Endothelial cell of umbilical vein (primary cell): ENCODE measurements around the gene SPHK2. TPM values are rescaled to one million over a fixed set of nuclear protein-coding genes. Genes with fewer than 3 reads are reported as not detected.

ENCODE experiments used
- BruUV-seq: library from RNA; stranded (reverse); fragments of 400-500 nt; replicated peaks from 2 replicates; lab custom pipeline; 2021; lab: Mats Ljungman, UMichigan
- CTCF ChIA-PET: fragments of 300-600, 350-600 bp; sonication (Branson Sonifier 250); formaldehyde crosslinking; loops from one replicate; lab custom pipeline; 2021; ENCODE audit warnings: antibody characterized with exemption, inconsistent platforms; lab: Charles Lee
- POLR2A ChIA-PET: fragments of 300-600, 350-600 bp; sonication (Branson Sonifier 250); formaldehyde crosslinking; loops from one replicate; lab custom pipeline; 2021; ENCODE audit warnings: antibody characterized with exemption, inconsistent platforms; lab: Charles Lee
- DNase-seq: peaks from one replicate; pipeline ENCODE4 v3.0.0-alpha.2; 2011; ENCODE audit warnings: low read depth, low spot score
- FAIRE-seq: peaks from 2 replicates; lab custom pipeline; 2011; peaks lifted over from hg19 to GRCh38; lab: Jason Lieb, UNC
- H2AFZ ChIP-seq: 2 replicates; pipeline ENCODE4 v1.6.0; 2012; ENCODE audit warnings: low read depth, low read length, control low read depth, inconsistent platforms
- H3K27ac ChIP-seq: 2 replicates; pipeline ENCODE4 v1.5.1; 2011; ENCODE audit warnings: low read depth, mild to moderate bottlenecking, control low read depth, low read length, moderate library complexity; ENCODE audit not compliant: insufficient read depth
- H3K27me3 ChIP-seq, 2 experiments: 2 replicates each; pipeline versions ENCODE4 v1.6.0 to v1.6.1; 2011; ENCODE audit warnings: low read length in 2 of 2, mixed read lengths in 1 of 2; ENCODE audit not compliant: control insufficient read depth in 2 of 2, insufficient read depth in 2 of 2
- H3K36me3 ChIP-seq, 2 experiments: 2 replicates in 1 of 2; 3 replicates in 1 of 2; pipeline ENCODE4 v1.5.1; 2011; ENCODE audit warnings: low read length in 2 of 2, mild to moderate bottlenecking in 1 of 2, moderate library complexity in 1 of 2; ENCODE audit not compliant: control insufficient read depth in 2 of 2, insufficient read depth in 2 of 2; ENCODE audit errors: extremely low read depth in 1 of 2
- H3K4me1 ChIP-seq: 3 replicates; pipeline ENCODE4 v1.5.1; 2011; ENCODE audit warnings: mild to moderate bottlenecking, low read length; ENCODE audit not compliant: control insufficient read depth, insufficient read depth; ENCODE audit errors: extremely low read depth
- H3K4me2 ChIP-seq: 2 replicates; pipeline ENCODE4 v1.6.1; 2011; ENCODE audit warnings: low read length, control low read depth, mixed read lengths; ENCODE audit not compliant: insufficient read depth
- H3K4me3 ChIP-seq, 3 experiments: fragments of 200-600 bp in 1 of 3; sonication (generic), shearing (Covaris generic) in 1 of 3; replicated peaks in 1 of 3; 2 replicates each; pipeline ENCODE4 v1.5.1; 2011 to 2016; ENCODE audit warnings: control low read depth in 3 of 3, low read length in 3 of 3, mild to moderate bottlenecking in 2 of 3, inconsistent platforms in 1 of 3, low read depth in 1 of 3, moderate library complexity in 1 of 3; ENCODE audit not compliant: insufficient read depth in 1 of 3
- H3K79me2 ChIP-seq: 2 replicates; pipeline ENCODE4 v1.6.0; 2012; ENCODE audit warnings: low read length, inconsistent platforms; ENCODE audit not compliant: control insufficient read depth, insufficient read depth
- H3K9ac ChIP-seq: replicated peaks from 2 replicates; pipeline ENCODE3; 2011; ENCODE audit warnings: low read length, control low read depth; ENCODE audit not compliant: insufficient read depth; ENCODE audit errors: extremely low read depth
- H3K9me1 ChIP-seq: replicated peaks from 3 replicates; pipeline ENCODE4 v1.6.0; 2011; ENCODE audit warnings: mild to moderate bottlenecking, low read length; ENCODE audit not compliant: control insufficient read depth, insufficient read depth; ENCODE audit errors: extremely low read depth
- H3K9me3 ChIP-seq: replicated peaks from 2 replicates; pipeline ENCODE4 v1.5.1; 2012; ENCODE audit warnings: low read length, inconsistent platforms; ENCODE audit not compliant: control insufficient read depth, insufficient read depth
- H4K20me1 ChIP-seq: replicated peaks from 2 replicates; pipeline ENCODE3; 2011; ENCODE audit warnings: mild to moderate bottlenecking, low read length; ENCODE audit not compliant: control insufficient read depth, insufficient read depth; ENCODE audit errors: extremely low read depth
- FOS ChIP-seq: IDR thresholded peaks from 2 replicates; pipeline ENCODE4 v1.6.1; 2011; ENCODE audit warnings: mild to moderate bottlenecking, low read length, moderate library complexity, borderline replicate concordance; ENCODE audit not compliant: insufficient read depth
- MAX ChIP-seq: IDR thresholded peaks from 2 replicates; pipeline ENCODE4 v1.6.1; 2011; ENCODE audit not compliant: insufficient read depth, insufficient read length
- POLR2A ChIP-seq: IDR thresholded peaks from 2 replicates; pipeline ENCODE4 v1.6.1; 2012; ENCODE audit warnings: low read depth, mild to moderate bottlenecking, control low read depth, low read length
- POLR2AphosphoS5 ChIP-seq: IDR thresholded peaks from 2 replicates; pipeline ENCODE4 v1.6.1; 2012; ENCODE audit warnings: low read depth, mild to moderate bottlenecking, control low read depth, low read length, moderate library complexity; ENCODE audit not compliant: insufficient read depth
- dilution Hi-C: fragments of 300-500 bp; cut with MboI; formaldehyde crosslinking; loops from one replicate; pipeline ENCODE4 v1.15.0; 2019; ENCODE audit warnings: low sequenced_read_pairs; ENCODE audit not compliant: extremely low pct_ligation_motif_present
- intact Hi-C: fragments of 100-400 bp; cut with micrococcal nuclease; formaldehyde crosslinking; loops from one replicate; pipeline ENCODE4 v1.10.0; 2022
- polyA plus RNA-seq, 4 experiments: library from polyadenylated mRNA; depleted of rRNA in 3 of 4; stranded (reverse) in 3 of 4; unstranded in 1 of 4; fragments of >200 nt; gene quantifications; 2 replicates each; pipeline versions ENCODE4 v1.2.1 to v1.2.3, GENCODE V29; 2011 to 2012; ENCODE audit warnings: missing spikeins in 1 of 4
- total RNA-seq: library from RNA; stranded (reverse); gene quantifications from 2 replicates; pipeline ENCODE4 v1.2.3, GENCODE V29; 2021

Gene SPHK2
- total and polyA plus RNA-seq, 2 donors (not counting 3 experiments of a cell fraction or from before 2014, with no cell fraction given), result 20.2 to 31.1 TPM

GRCh38 chr19:48634036-48634342 is 14.7 kb downstream of the SPHK2 start:
- no peak for DNase-seq
- intact Hi-C loops (loop anchor here (10.0 kb wide), 1 partner anchor 361 kb away; the partner anchor contains the start of genes GYS1 and RUVBL2), dilution Hi-C loops (no loop called here)
- H4K20me1 ChIP-seq, result no peaks in the 10 kb centered on the region
- H3K79me2 ChIP-seq, result no peaks in the 10 kb centered on the region
- TF ChIP-seq FOS (no peak), POLR2A (no peak)
- FAIRE-seq, result no peak
- no peak overlapping the region for H3K4me3 ChIP-seq
- no TSS peak for BruUV-seq
- peaks cover 3 to 11% of the 10 kb centered on the region in 2 experiments for H3K27me3 ChIP-seq
- CTCF ChIA-PET, result interaction anchor here (1.0 kb wide), 1 partner anchor 12 kb away, joined by 3 read pairs; the partner anchor contains the start of gene CA11
- H3K4me1 ChIP-seq, result peaks cover 39% of the 10 kb centered on the region
- H3K9me1 ChIP-seq, result no peaks in the 10 kb centered on the region
- peak overlapping the region; percentile 36 for H2AFZ ChIP-seq
- peak overlapping the region; percentile 26 for H3K4me2 ChIP-seq
- no peaks in the 10 kb centered on the region for H3K9me3 ChIP-seq
- no peaks in the 10 kb centered on the region for H3K36me3 ChIP-seq
- no peak overlapping the region for H3K9ac ChIP-seq
- no peak overlapping the region for H3K27ac ChIP-seq
- POLR2A ChIA-PET, result interaction anchor here (0.9 kb wide), 1 partner anchor 15 kb away, joined by 4 read pairs; the partner anchor contains the start of genes RPL18 and SPHK2

- DNase-seq (peak; percentile 92), FAIRE-seq (peak; percentile 98)
- no peaks in the 10 kb centered on the region for H3K79me2 ChIP-seq
- H3K9me1 ChIP-seq, result no peaks in the 10 kb centered on the region
- POLR2A ChIA-PET, result interaction anchor here (0.9 kb wide), 1 partner anchor 16 kb away, joined by 4 read pairs; the partner anchor contains the start of genes RPL18 and SPHK2
- no peaks in the 10 kb centered on the region for H4K20me1 ChIP-seq
- peaks cover 39% of the 10 kb centered on the region for H3K4me1 ChIP-seq
- H3K9me3 ChIP-seq, result no peaks in the 10 kb centered on the region
- dilution Hi-C loops, result no loop called here
- peak overlapping the region; percentile 36 for H2AFZ ChIP-seq
- no peaks in the 10 kb centered on the region for H3K36me3 ChIP-seq
- H3K4me3 ChIP-seq, result no peak overlapping the region
- no TSS peak for BruUV-seq
- H3K4me2 ChIP-seq, result peak overlapping the region; percentile 26
- H3K27ac ChIP-seq, result no peak overlapping the region
- intact Hi-C loops, result loop anchor here (5.0 to 10.0 kb wide), 2 partner anchors 338 to 360 kb away; partner anchors contain the start of genes GYS1 and RUVBL2
- peaks cover 3 to 11% of the 10 kb centered on the region in 2 experiments for H3K27me3 ChIP-seq
- TF ChIP-seq MAX (peak; percentile 93), POLR2A (peak; percentile 26), POLR2AphosphoS5 (peak; percentile 27), FOS (no peak)
- CTCF ChIA-PET, result interaction anchor here (1.0 kb wide), 1 partner anchor 11 kb away, joined by 3 read pairs; the partner anchor contains the start of gene CA11
- H3K9ac ChIP-seq, result no peak overlapping the region
Measured at GRCh38 chr19:48634424-48635262, 15.3 kb downstream of the SPHK2 start.
